GM18861 (cell line): ENCODE measurements around the gene GAB1.

Source experiments
- ATAC-seq: cut with Tn5 transposase; IDR thresholded peaks from one replicate; pipeline ENCODE4 v1.9.1; 2021; ENCODE audit not compliant: unreplicated experiment

Gene GAB1

GRCh38 chr4:143357161-143357845, 20.6 kb downstream of the GAB1 start:
- ATAC-seq, result no peak

- no peak for ATAC-seq
These were observed 21.7 kb downstream of the GAB1 start for GRCh38 chr4:143358419-143358818.

- ATAC-seq, result peak; percentile 89
These were observed 22.4 kb downstream of the GAB1 start for GRCh38 chr4:143358923-143359643.

- ATAC-seq, result no peak
These were observed 23.0 kb downstream of the GAB1 start for GRCh38 chr4:143359644-143360193.

- no peak for ATAC-seq
These were observed 24.4 kb downstream of the GAB1 start for GRCh38 chr4:143360838-143361625.

- no peak for ATAC-seq
These were observed 25.8 kb downstream of the GAB1 start for GRCh38 chr4:143362349-143363046.

- ATAC-seq, result no peak
These were observed 26.7 kb downstream of the GAB1 start for GRCh38 chr4:143363332-143363731.

GRCh38 chr4:143364063-143364462, 27.4 kb downstream of the GAB1 start:
- no peak for ATAC-seq

GRCh38 chr4:143367863-143368262, 31.2 kb downstream of the GAB1 start:
- no peak for ATAC-seq

- no peak for ATAC-seq
These were observed 32.9 kb downstream of the GAB1 start for GRCh38 chr4:143369552-143369951.

GRCh38 chr4:143372093-143372915, 35.6 kb downstream of the GAB1 start:
- ATAC-seq, result peak; percentile 62

- ATAC-seq, result no peak
These were observed 37.6 kb downstream of the GAB1 start for GRCh38 chr4:143374255-143374654.

- no peak for ATAC-seq
These were observed 38.1 kb downstream of the GAB1 start for GRCh38 chr4:143374771-143375170.

GRCh38 chr4:143375326-143376073, 38.8 kb downstream of the GAB1 start:
- ATAC-seq, result peak; percentile 19

- ATAC-seq, result peak; percentile 48
These were observed 41.0 kb downstream of the GAB1 start for GRCh38 chr4:143377611-143378099.

- no peak for ATAC-seq
These were observed 44.0 kb downstream of the GAB1 start for GRCh38 chr4:143380629-143381028.

GRCh38 chr4:143381189-143382118, 44.8 kb downstream of the GAB1 start:
- ATAC-seq, result peak; percentile 38

- peak; percentile 20 for ATAC-seq
These were observed 45.9 kb downstream of the GAB1 start for GRCh38 chr4:143382596-143382995.
